Measurements from ENCODE around the gene SNRPA.
"Not testable (repeated sequence)": the region's sequence is repeated elsewhere in the genome, so short reads cannot be mapped to it uniquely, and the experiment has no call there.

The SNRPA gene

GRCh38 chr19:40777645-40777936 is 26.6 kb downstream of the SNRPA start:
- DNase-seq (ENCODE audit: low read depth): no peak

- DNase-seq (ENCODE audit: low read depth): peak; percentile 99
Observed at GRCh38 chr19:40777937-40778705, 27.1 kb downstream of the SNRPA start, which contains the start of gene RAB4B. TSS of gene RAB4B (plus strand) at chr19:40778247. CDS start at chr19:40778376, 129 bp downstream.

GRCh38 chr19:40778706-40779284 is 27.8 kb downstream of the SNRPA start:
- no peak for DNase-seq (ENCODE audit: low read depth)

GRCh38 chr19:40780582-40780981 is 29.6 kb downstream of the SNRPA start:
- DNase-seq (ENCODE audit: low read depth): no peak

- no peak for DNase-seq (ENCODE audit: low read depth)
Observed at GRCh38 chr19:40781140-40781539, 30.1 kb downstream of the SNRPA start.

- no peak for DNase-seq (ENCODE audit: low read depth)
Observed at GRCh38 chr19:40783711-40784110, 32.7 kb downstream of the SNRPA start.

GRCh38 chr19:40784146-40784545 is 33.1 kb downstream of the SNRPA start:
- not testable (repeated sequence) for DNase-seq (ENCODE audit: low read depth)

- DNase-seq (ENCODE audit: low read depth): no peak
Observed at GRCh38 chr19:40785526-40785925, 34.5 kb downstream of the SNRPA start.

- no peak for DNase-seq (ENCODE audit: low read depth)
Observed at GRCh38 chr19:40786060-40787037, 35.3 kb downstream of the SNRPA start.

GRCh38 chr19:40791349-40791748 is 40.3 kb downstream of the SNRPA start:
- DNase-seq (ENCODE audit: low read depth): no peak

GRCh38 chr19:40791996-40792395 is 41.0 kb downstream of the SNRPA start:
- no peak for DNase-seq (ENCODE audit: low read depth)

GRCh38 chr19:40797166-40797962 is 46.4 kb downstream of the SNRPA start:
- DNase-seq (ENCODE audit: low read depth): no peak

- DNase-seq (ENCODE audit: low read depth): no peak
Observed at GRCh38 chr19:40797963-40798682, 47.1 kb downstream of the SNRPA start.

GRCh38 chr19:40798683-40799557 is 47.9 kb downstream of the SNRPA start, which contains the start of gene EGLN2:
TSS of gene EGLN2 (plus strand) at chr19:40799191. CDS start at chr19:40800573, 1,382 bp downstream.
- DNase-seq (ENCODE audit: low read depth): peak; percentile 98

GRCh38 chr19:40799558-40800338 is 48.7 kb downstream of the SNRPA start:
- no peak for DNase-seq (ENCODE audit: low read depth)

- no peak for DNase-seq (ENCODE audit: low read depth)
Observed at GRCh38 chr19:40800339-40800996, 49.5 kb downstream of the SNRPA start.

GRCh38 chr19:40800997-40801377 is 50.0 kb downstream of the SNRPA start:
- DNase-seq (ENCODE audit: low read depth): no peak

GRCh38 chr19:40801426-40802299 is 50.7 kb downstream of the SNRPA start:
- no peak for DNase-seq (ENCODE audit: low read depth)

Measured in non-pigmented ciliary epithelial cell (primary cell).